Lower leg skin (tissue), 4 donors: ENCODE results near the gene CIB1. TPM values are rescaled to one million over a fixed set of nuclear protein-coding genes. Genes with fewer than 3 reads are reported as not detected.

ENCODE experiments used
- DNase-seq, 2 donors: peaks; one replicate each; pipeline ENCODE4 v3.0.0-alpha.2; 2019; ENCODE audit warnings: low spot score in 2 of 2
- H3K4me3 ChIP-seq: fragments of 200-600 bp; sonication (generic); 2 replicates; pipeline ENCODE4 v1.5.1; 2017; ENCODE audit warnings: mild to moderate bottlenecking, low read depth; ENCODE audit not compliant: poor library complexity, severe bottlenecking
- POLR2A ChIP-seq, 2 donors: fragments of 450-650 bp; IDR thresholded peaks; one replicate each; pipeline ENCODE4 v1.6.1; 2016 to 2017; ENCODE audit warnings: antibody characterized with exemption in 2 of 2, mild to moderate bottlenecking in 1 of 2, moderate library complexity in 1 of 2
- WGBS, 2 donors: methylation state at CpG; one replicate each; pipeline ENCODE4 v1.1.5; 2018; 5-methylcytosine and 5-hydroxymethylcytosine counted together
- intact Hi-C: fragments of 100-400 bp; cut with DNase I; formaldehyde crosslinking; loops from one replicate; pipeline ENCODE4 v1.15.0; 2023; ENCODE audit warnings: low total_unique reads
- total RNA-seq, 4 donors: library from RNA; depleted of rRNA; stranded (reverse); fragments of >200 nt; gene quantifications; one replicate each; pipeline ENCODE4 v1.1.0, GENCODE V29; 2016
- TF ChIP-seq, protein P1 (sequence below), 3 donors: fragments of 450-650 bp; IDR thresholded peaks; one replicate each; pipeline ENCODE4 v1.5.1; 2016; ENCODE audit warnings: antibody characterized with exemption in 3 of 3, mild to moderate bottlenecking in 3 of 3, moderate library complexity in 2 of 3

CIB1 gene
- total RNA-seq, 4 donors from 2014 or later, result 10.0 to 32.2 (median 22.9) TPM

- no peak for TF ChIP-seq POLR2A (IDR thresholded peaks at IDR 0.05)
- TF ChIP-seq, protein P1, sequence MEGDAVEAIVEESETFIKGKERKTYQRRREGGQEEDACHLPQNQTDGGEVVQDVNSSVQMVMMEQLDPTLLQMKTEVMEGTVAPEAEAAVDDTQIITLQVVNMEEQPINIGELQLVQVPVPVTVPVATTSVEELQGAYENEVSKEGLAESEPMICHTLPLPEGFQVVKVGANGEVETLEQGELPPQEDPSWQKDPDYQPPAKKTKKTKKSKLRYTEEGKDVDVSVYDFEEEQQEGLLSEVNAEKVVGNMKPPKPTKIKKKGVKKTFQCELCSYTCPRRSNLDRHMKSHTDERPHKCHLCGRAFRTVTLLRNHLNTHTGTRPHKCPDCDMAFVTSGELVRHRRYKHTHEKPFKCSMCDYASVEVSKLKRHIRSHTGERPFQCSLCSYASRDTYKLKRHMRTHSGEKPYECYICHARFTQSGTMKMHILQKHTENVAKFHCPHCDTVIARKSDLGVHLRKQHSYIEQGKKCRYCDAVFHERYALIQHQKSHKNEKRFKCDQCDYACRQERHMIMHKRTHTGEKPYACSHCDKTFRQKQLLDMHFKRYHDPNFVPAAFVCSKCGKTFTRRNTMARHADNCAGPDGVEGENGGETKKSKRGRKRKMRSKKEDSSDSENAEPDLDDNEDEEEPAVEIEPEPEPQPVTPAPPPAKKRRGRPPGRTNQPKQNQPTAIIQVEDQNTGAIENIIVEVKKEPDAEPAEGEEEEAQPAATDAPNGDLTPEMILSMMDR (IDR thresholded peaks at IDR 0.05), result no peak
- H3K4me3 ChIP-seq, result no peak overlapping the region
- 52 to 57% methylated on average over 8 of the region's 8 CpGs for WGBS, 2 donors
- DNase-seq, result no peak
- intact Hi-C loops, result no loop called here
Measured at GRCh38 chr15:90187257-90187868, 46.4 kb downstream of the CIB1 start.

GRCh38 chr15:90184786-90185704 lies 48.7 kb downstream of the CIB1 start:
- DNase-seq, result peak in 1 of 2 donors; percentile 92
- peak overlapping the region; percentile 61 for H3K4me3 ChIP-seq
- intact Hi-C loops, result no loop called here
- WGBS, 2 donors, result 13 to 21% methylated on average over 12 to 24 of the region's 67 CpGs
- TF ChIP-seq, protein P1 (IDR thresholded peaks at IDR 0.05), result no peak
- no peak for TF ChIP-seq POLR2A (IDR thresholded peaks at IDR 0.05)

DNA sequence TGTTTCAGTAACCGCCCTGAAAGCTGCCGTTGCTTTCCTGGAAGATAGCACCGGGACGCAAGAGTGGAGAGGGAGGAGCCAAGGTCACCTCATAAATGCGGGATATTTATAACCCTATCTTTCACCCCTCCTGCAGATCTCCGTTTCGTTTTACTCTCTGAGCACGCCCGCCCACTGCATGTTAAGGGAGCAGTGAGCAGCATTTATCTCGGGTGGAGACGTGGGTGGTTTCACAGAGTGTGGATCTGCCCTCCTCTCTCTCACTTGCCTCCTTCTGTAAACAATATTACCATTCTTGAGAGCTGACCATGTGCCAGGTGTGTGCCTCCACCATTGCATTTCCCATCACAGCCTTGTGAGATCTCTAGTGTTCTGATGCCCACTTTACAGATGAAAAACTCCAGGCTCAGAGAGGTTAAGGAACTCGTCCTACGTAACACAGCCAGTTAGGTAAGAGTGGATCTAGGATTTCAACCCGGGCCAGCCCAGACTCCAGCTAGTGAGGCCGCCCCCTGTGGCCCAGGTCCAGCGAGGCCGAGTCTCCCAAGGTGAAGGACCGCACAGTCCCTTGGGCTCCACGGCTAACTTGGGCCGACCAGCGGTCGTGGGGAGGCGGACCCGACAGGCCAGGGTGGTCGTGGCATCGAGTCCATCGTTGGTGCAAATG lies 49.5 kb downstream of the CIB1 start:
- no peak for TF ChIP-seq POLR2A (IDR thresholded peaks at IDR 0.05)
- TF ChIP-seq, protein P1 (IDR thresholded peaks at IDR 0.05), result no peak
- intact Hi-C loops, result no loop called here
- peak; percentile 69 to 92 for DNase-seq
- H3K4me3 ChIP-seq, result peak overlapping the region; percentile 61
- WGBS, 2 donors, result 7 to 17% methylated on average over 13 to 18 of the region's 27 CpGs

DNA sequence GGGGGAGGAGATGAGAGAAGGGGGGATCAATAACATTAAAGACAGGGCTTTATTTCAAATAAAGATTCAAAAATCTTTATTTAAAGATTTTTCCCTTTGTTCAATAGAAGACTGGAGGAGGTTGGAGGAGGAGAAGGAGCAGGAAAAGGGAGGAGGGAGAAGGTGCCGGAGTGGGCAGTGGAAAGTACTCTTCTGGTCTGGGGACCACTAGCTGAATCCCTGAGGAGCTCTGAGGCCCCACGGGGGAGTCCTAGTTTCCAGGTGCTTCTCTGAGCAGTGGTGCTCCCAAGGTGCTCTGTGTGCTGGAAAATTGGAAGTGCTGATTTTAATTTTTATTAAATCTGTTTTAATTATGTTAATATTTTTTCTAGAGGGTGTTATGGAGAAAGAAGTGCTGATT lies 52.0 kb downstream of the CIB1 start:
- WGBS, 2 donors, result 54 to 56% methylated on average over 2 of the region's 2 CpGs
- H3K4me3 ChIP-seq, result no peak overlapping the region
- no peak for TF ChIP-seq POLR2A (IDR thresholded peaks at IDR 0.05)
- TF ChIP-seq, protein P1 (IDR thresholded peaks at IDR 0.05), result no peak
- intact Hi-C loops, result no loop called here
- DNase-seq, result no peak

Other genes starting within 250 kb of the CIB1 start
- gene ZNF710, start 232.6 kb downstream of the CIB1 start, total RNA-seq, result 10 to 100 TPM; 27.2 to 34.3 (median 32.4) TPM
- 100 to 1,000 TPM in 2 of 4 donors, 10 to 100 TPM in 2; 49.2 to 136 (median 86.3) TPM for gene IDH2, start 131.5 kb downstream of the CIB1 start, total RNA-seq
- gene SEMA4B, start 32.6 kb downstream of the CIB1 start, total RNA-seq, result 100 to 1,000 TPM in 3 of 4 donors, 10 to 100 TPM in 1; 89.2 to 151 (median 106) TPM
- 1 to 10 TPM; 2.6 to 5.5 (median 3.9) TPM for gene GDPGP1, start 268 bp upstream of the CIB1 start, total RNA-seq
- under 1 TPM in 1 of 4 donors, not detected in 3; 0.63 TPM for gene TTLL13, start 15.6 kb upstream of the CIB1 start, total RNA-seq
- gene NGRN, start 31.7 kb upstream of the CIB1 start, total RNA-seq, result 10 to 100 TPM; 49.8 to 66.8 (median 58.4) TPM
- 1 to 10 TPM; 1.4 to 3.4 (median 2.4) TPM for gene ZNF774, start 118.3 kb upstream of the CIB1 start, total RNA-seq
- gene IQGAP1, start 154.3 kb upstream of the CIB1 start, total RNA-seq, result 100 to 1,000 TPM; 202 to 243 (median 231) TPM